Measurements from ENCODE around the gene GLIS1.

DNA sequence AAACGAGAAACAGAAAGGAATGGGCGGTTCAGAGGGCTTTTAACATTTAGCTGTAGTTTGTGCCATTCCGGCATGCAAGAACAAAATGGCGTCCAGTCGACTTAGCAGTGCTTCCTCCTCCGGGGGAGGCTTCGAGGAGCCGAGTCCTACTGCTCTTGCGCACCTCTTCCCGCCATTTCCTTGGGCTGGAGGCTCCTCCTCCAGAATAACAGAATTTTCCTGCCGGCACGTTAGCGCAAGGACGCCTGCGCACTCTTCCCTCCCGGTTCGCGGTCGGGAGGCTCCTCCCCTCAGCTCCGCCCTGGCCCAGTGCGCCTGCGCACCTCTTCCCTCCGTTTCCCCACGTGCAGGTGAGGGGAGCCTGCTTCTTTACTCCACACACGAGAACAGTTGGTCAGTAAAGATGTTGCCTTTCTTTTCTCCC is 278.7 kb downstream of the GLIS1 start:
- TF ChIP-seq GATA2 (IDR thresholded peaks at IDR 0.05; ENCODE audit: low read depth, low read length) (no peak), GATA3 (IDR thresholded peaks at IDR 0.05; ENCODE audit: low read depth, low read length) (no peak)

All from SH-SY5Y (cell line).